Neural cell (in vitro differentiated cells): ENCODE measurements around the gene BATF3. TPM values are rescaled to one million over a fixed set of nuclear protein-coding genes. Genes with fewer than 3 reads are reported as not detected.

ENCODE experiments used
- H2AFZ ChIP-seq: fragments of 200-600, 300-800 bp; sonication (generic), shearing (Covaris generic); 2 replicates; pipeline ENCODE4 v1.6.0; 2014; ENCODE audit warnings: low read depth, mild to moderate bottlenecking, antibody characterized with exemption, low read length, moderate library complexity
- H3F3A ChIP-seq: fragments of 200-600 bp; shearing (Covaris generic); 2 replicates; pipeline ENCODE4 v1.6.1; 2016; ENCODE audit warnings: mild to moderate bottlenecking, moderate library complexity, mixed read lengths, antibody characterized with exemption, low read length; ENCODE audit not compliant: insufficient read depth, poor library complexity, severe bottlenecking
- H3K27ac ChIP-seq: fragments of 200-600, 300-800 bp; sonication (generic), shearing (Covaris generic); 2 replicates; pipeline ENCODE4 v1.5.1; 2014; ENCODE audit warnings: mild to moderate bottlenecking, low read length, moderate library complexity
- H3K27me3 ChIP-seq: fragments of 300-800, 200-600 bp; sonication (generic), shearing (Covaris generic); 2 replicates; pipeline ENCODE4 v1.6.0; 2014; ENCODE audit warnings: mild to moderate bottlenecking, low read depth, low read length, moderate library complexity; ENCODE audit not compliant: insufficient read depth
- H3K36me3 ChIP-seq: fragments of 300-800, 200-600 bp; sonication (generic), shearing (Covaris generic); 2 replicates; pipeline ENCODE4 v1.5.1; 2014; ENCODE audit warnings: mild to moderate bottlenecking, antibody characterized with exemption, low read length, moderate library complexity; ENCODE audit not compliant: insufficient read depth
- H3K4me2 ChIP-seq: fragments of 300-800, 200-600 bp; sonication (generic), shearing (Covaris generic); 2 replicates; pipeline ENCODE4 v1.6.0; 2014; ENCODE audit warnings: mild to moderate bottlenecking, low read length
- H3K4me3 ChIP-seq: fragments of 300-800, 200-600 bp; sonication (generic), shearing (Covaris generic); 2 replicates; pipeline ENCODE4 v1.5.1; 2014; ENCODE audit warnings: mild to moderate bottlenecking, low read length, moderate library complexity
- H3K79me2 ChIP-seq: fragments of 200-600 bp; shearing (Covaris generic); replicated peaks from 2 replicates; pipeline ENCODE4 v1.6.0; 2014; ENCODE audit warnings: mild to moderate bottlenecking, low read length, moderate library complexity; ENCODE audit not compliant: insufficient read depth
- H3K9ac ChIP-seq: fragments of 300-800, 200-600 bp; sonication (generic), shearing (Covaris generic); 2 replicates; pipeline ENCODE4 v1.6.1; 2016; ENCODE audit warnings: mild to moderate bottlenecking, low read length, mixed read lengths
- H3K9me2 ChIP-seq: fragments of 200-600 bp; shearing (Covaris generic); 2 replicates; pipeline ENCODE4 v1.6.1; 2016; ENCODE audit warnings: mild to moderate bottlenecking, low read length, mixed read lengths; ENCODE audit not compliant: insufficient read depth
- H3K9me3 ChIP-seq: fragments of 200-600, 300-800 bp; sonication (generic), shearing (Covaris generic); 2 replicates; pipeline ENCODE4 v1.6.1; 2016; ENCODE audit warnings: mild to moderate bottlenecking, mixed run types, low read length, moderate library complexity, mixed read lengths
- H4K20me1 ChIP-seq: fragments of 200-600 bp; shearing (Covaris generic); 2 replicates; pipeline ENCODE4 v1.6.1; 2016; ENCODE audit warnings: mild to moderate bottlenecking, mixed run types; ENCODE audit not compliant: insufficient read depth
- EP300 ChIP-seq: fragments of 450-650 bp; conservative IDR thresholded peaks from 2 replicates; pipeline ENCODE4 v1.6.1; 2014; ENCODE audit warnings: antibody characterized with exemption, mild to moderate bottlenecking, moderate library complexity; ENCODE audit not compliant: poor library complexity, severe bottlenecking
- EZH2 ChIP-seq: fragments of 200-600, 300-800 bp; shearing (Covaris generic), sonication (generic); IDR thresholded peaks from 2 replicates; pipeline ENCODE4 v1.6.1; 2014; ENCODE audit warnings: antibody characterized with exemption, low read length, borderline replicate concordance, mild to moderate bottlenecking; ENCODE audit not compliant: insufficient read depth, poor library complexity, severe bottlenecking
- MXI1 ChIP-seq: fragments of 450-650 bp; conservative IDR thresholded peaks from 2 replicates; pipeline ENCODE4 v1.6.1; 2014; ENCODE audit warnings: antibody characterized with exemption, mild to moderate bottlenecking; ENCODE audit not compliant: poor library complexity, severe bottlenecking
- POLR2AphosphoS5 ChIP-seq: IDR thresholded peaks from 2 replicates; pipeline ENCODE4 v1.6.1; 2012
- RAD21 ChIP-seq: fragments of 450-650 bp; conservative IDR thresholded peaks from 2 replicates; pipeline ENCODE4 v1.6.1; 2014; ENCODE audit warnings: antibody characterized with exemption, mild to moderate bottlenecking, moderate library complexity
- REST ChIP-seq: IDR thresholded peaks from 2 replicates; pipeline ENCODE4 v1.6.1; 2012; ENCODE audit warnings: borderline replicate concordance
- SMC3 ChIP-seq: fragments of 450-650 bp; conservative IDR thresholded peaks from 2 replicates; pipeline ENCODE4 v1.6.1; 2014; ENCODE audit warnings: antibody characterized with exemption, mild to moderate bottlenecking, moderate library complexity; ENCODE audit not compliant: poor library complexity
- TAF1 ChIP-seq: IDR thresholded peaks from 2 replicates; pipeline ENCODE4 v1.6.1; 2012; ENCODE audit warnings: low read depth
- polyA plus RNA-seq: library from polyadenylated mRNA; depleted of rRNA; stranded (reverse); fragments of >200 nt; gene quantifications from 2 replicates; pipeline ENCODE4 v1.2.3, GENCODE V29; 2014
- TF ChIP-seq, protein P1 (sequence below): fragments of 450-650 bp; IDR thresholded peaks from 2 replicates; pipeline ENCODE4 v1.5.1; 2014; ENCODE audit warnings: antibody characterized with exemption, mild to moderate bottlenecking, moderate library complexity; ENCODE audit not compliant: poor library complexity, severe bottlenecking

Gene BATF3
- polyA plus RNA-seq, 1 donor from 2014 or later, result 0.82 TPM

DNA sequence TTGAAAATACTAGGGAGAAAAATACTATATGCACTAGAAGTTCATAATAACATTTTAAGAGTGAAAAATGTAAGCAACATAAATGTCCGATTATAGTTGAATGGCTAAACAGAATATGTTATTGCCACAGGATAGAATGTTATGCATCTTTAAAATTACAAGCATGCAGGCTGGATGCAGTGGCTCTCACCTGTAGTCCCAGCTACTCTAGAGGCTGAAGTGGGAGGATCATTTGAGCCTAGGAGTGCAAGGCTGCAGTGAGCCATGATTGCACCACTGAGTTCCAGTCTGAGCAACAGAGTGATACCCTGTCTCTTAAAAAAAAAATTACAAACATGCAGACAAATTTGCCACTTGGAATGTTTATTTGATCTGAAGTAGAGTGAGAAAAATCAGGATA, 3.0 kb upstream of the BATF3 start:
- Histone ChIP-seq H3K9me3 (no peaks in the 10 kb centered on the region), H3F3A (peaks cover 8% of the 10 kb centered on the region), H3K9me2 (no peaks in the 10 kb centered on the region), H3K27ac (no peak overlapping the region), H4K20me1 (no peaks in the 10 kb centered on the region), H3K4me2 (no peak overlapping the region), H3K36me3 (no peaks in the 10 kb centered on the region), H2AFZ (no peak overlapping the region), H3K79me2 (no peaks in the 10 kb centered on the region), H3K9ac (no peak overlapping the region), H3K4me3 (no peak overlapping the region), H3K27me3 (peaks cover 53% of the 10 kb centered on the region)
- TF ChIP-seq MXI1, result no peak
- TF ChIP-seq, protein P1, sequence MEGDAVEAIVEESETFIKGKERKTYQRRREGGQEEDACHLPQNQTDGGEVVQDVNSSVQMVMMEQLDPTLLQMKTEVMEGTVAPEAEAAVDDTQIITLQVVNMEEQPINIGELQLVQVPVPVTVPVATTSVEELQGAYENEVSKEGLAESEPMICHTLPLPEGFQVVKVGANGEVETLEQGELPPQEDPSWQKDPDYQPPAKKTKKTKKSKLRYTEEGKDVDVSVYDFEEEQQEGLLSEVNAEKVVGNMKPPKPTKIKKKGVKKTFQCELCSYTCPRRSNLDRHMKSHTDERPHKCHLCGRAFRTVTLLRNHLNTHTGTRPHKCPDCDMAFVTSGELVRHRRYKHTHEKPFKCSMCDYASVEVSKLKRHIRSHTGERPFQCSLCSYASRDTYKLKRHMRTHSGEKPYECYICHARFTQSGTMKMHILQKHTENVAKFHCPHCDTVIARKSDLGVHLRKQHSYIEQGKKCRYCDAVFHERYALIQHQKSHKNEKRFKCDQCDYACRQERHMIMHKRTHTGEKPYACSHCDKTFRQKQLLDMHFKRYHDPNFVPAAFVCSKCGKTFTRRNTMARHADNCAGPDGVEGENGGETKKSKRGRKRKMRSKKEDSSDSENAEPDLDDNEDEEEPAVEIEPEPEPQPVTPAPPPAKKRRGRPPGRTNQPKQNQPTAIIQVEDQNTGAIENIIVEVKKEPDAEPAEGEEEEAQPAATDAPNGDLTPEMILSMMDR, result no peak
- TF ChIP-seq POLR2AphosphoS5, result no peak
- no peak for TF ChIP-seq RAD21
- TF ChIP-seq SMC3, result no peak
- no peak for TF ChIP-seq EZH2
- no peak for TF ChIP-seq TAF1
- no peak for TF ChIP-seq EP300
- TF ChIP-seq REST, result no peak

- Histone ChIP-seq H4K20me1 (no peaks in the 10 kb centered on the region), H3K27me3 (peaks cover 61% of the 10 kb centered on the region), H3K9me3 (no peaks in the 10 kb centered on the region)
These were observed 2.3 kb upstream of the BATF3 start for GRCh38 chr1:212701910-212702309.

More at GRCh38 chr1:212701910-212702309, 2.3 kb upstream of the BATF3 start:
- no peak overlapping the region for H2AFZ ChIP-seq
- TF ChIP-seq REST (no peak), RAD21 (no peak), POLR2AphosphoS5 (no peak), EZH2 (no peak), EP300 (no peak), TAF1 (no peak), MXI1 (no peak), SMC3 (no peak)
- TF ChIP-seq, protein P1, result no peak
- H3K36me3 ChIP-seq, result no peaks in the 10 kb centered on the region
- H3K9ac ChIP-seq, result no peak overlapping the region
- H3K27ac ChIP-seq, result no peak overlapping the region
- H3K4me3 ChIP-seq, result no peak overlapping the region
- no peaks in the 10 kb centered on the region for H3K9me2 ChIP-seq
- peaks cover 8% of the 10 kb centered on the region for H3F3A ChIP-seq
- no peak overlapping the region for H3K4me2 ChIP-seq
- no peaks in the 10 kb centered on the region for H3K79me2 ChIP-seq
